Measurements from ENCODE around the gene RPUSD1.

GRCh38 chr16:783404-784161 lies 4.6 kb downstream of the RPUSD1 start:
- no peak for TF ChIP-seq CTCF (optimal IDR thresholded peaks at IDR 0.05 in 1 of 3, IDR thresholded peaks at IDR 0.05 in 1 of 3, conservative IDR thresholded peaks at IDR 0.05 in 1 of 3; ENCODE audit: extremely low read depth in 1 of 3, insufficient read depth in 2 of 3, low read length in 3 of 3)
- no peak for TF ChIP-seq EZH2 (IDR thresholded peaks at IDR 0.05; ENCODE audit: low read length)

Data from keratinocyte (primary cell).